Kidney epithelial cell (primary cell): ENCODE data around the gene ADAMTS15. TPM values are rescaled to one million over a fixed set of nuclear protein-coding genes. Genes with fewer than 3 reads are reported as not detected.

Source experiments
- DNase-seq: peaks from one replicate; pipeline ENCODE4 v3.0.0-alpha.2; 2010; ENCODE audit warnings: low read depth
- H3K27me3 ChIP-seq: 2 replicates; pipeline ENCODE4 v1.6.0; 2011; ENCODE audit warnings: low read length; ENCODE audit not compliant: control insufficient read depth, insufficient read depth
- H3K36me3 ChIP-seq: 2 replicates; pipeline ENCODE4 v1.5.1; 2011; ENCODE audit warnings: low read length; ENCODE audit not compliant: control insufficient read depth, insufficient read depth
- H3K4me3 ChIP-seq: 2 replicates; pipeline ENCODE4 v1.5.1; 2011; ENCODE audit warnings: low read depth, mild to moderate bottlenecking, control low read depth, low read length
- total RNA-seq: library from RNA; depleted of rRNA; stranded (reverse); fragments of >200 nt; gene quantifications from 2 replicates; pipeline ENCODE4 v1.2.3, GENCODE V29; 2015
- TF ChIP-seq, protein P1 (sequence below): IDR thresholded peaks from 2 replicates; pipeline ENCODE4 v1.5.1; 2011; ENCODE audit warnings: mild to moderate bottlenecking, moderate library complexity, low read length, control low read depth, inconsistent platforms; ENCODE audit not compliant: insufficient read depth, poor library complexity, severe bottlenecking

ADAMTS15 gene
- total RNA-seq, 1 donor from 2014 or later: 4.2 TPM

DNA sequence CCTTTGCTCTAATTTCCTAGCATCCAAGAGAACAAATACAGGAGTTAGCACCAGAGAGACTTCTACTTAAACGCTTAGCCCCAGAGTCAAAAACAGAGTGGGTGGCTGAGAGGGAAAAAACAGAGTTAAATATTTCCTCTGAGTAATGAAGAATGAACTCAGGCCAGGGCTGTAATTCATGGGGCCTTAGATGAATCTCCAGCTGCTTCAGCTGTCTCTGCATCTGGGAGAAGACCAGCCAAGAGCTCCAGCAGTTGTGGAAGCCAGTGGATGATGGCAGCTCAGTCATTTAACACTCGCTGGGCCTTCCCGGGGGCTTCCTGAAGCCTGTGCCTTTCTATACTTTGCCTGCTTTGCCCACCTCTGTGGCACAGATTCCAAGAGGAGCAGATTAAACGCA lies 5.7 kb upstream of the ADAMTS15 start:
- TF ChIP-seq, protein P1, sequence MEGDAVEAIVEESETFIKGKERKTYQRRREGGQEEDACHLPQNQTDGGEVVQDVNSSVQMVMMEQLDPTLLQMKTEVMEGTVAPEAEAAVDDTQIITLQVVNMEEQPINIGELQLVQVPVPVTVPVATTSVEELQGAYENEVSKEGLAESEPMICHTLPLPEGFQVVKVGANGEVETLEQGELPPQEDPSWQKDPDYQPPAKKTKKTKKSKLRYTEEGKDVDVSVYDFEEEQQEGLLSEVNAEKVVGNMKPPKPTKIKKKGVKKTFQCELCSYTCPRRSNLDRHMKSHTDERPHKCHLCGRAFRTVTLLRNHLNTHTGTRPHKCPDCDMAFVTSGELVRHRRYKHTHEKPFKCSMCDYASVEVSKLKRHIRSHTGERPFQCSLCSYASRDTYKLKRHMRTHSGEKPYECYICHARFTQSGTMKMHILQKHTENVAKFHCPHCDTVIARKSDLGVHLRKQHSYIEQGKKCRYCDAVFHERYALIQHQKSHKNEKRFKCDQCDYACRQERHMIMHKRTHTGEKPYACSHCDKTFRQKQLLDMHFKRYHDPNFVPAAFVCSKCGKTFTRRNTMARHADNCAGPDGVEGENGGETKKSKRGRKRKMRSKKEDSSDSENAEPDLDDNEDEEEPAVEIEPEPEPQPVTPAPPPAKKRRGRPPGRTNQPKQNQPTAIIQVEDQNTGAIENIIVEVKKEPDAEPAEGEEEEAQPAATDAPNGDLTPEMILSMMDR: no peak
- DNase-seq: no peak
- no peak overlapping the region for H3K4me3 ChIP-seq
- no peaks in the 10 kb centered on the region for H3K27me3 ChIP-seq
- no peaks in the 10 kb centered on the region for H3K36me3 ChIP-seq

DNA sequence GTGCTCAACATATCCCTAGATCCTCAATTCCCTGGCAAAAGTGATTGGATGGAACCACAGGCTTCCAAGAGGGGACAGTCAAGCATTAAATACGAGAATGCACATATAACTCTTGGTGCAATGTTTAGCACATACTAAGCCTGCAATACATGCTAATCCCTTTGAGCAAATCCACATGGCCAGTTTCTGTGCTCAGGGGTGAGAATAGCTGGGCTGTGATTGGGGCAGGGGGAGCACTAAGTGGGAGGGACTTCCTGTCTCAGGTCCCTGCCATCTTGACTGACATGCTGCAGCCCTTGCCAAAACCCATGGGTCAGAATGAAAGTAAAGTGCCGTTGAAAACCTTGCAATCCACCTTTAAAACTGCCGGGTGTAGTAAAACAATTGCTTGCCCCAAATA lies 2.7 kb upstream of the ADAMTS15 start:
- Histone ChIP-seq H3K4me3 (no peak overlapping the region), H3K27me3 (peaks cover 6% of the 10 kb centered on the region), H3K36me3 (no peaks in the 10 kb centered on the region)
- TF ChIP-seq, protein P1: no peak
- DNase-seq: no peak

- no peaks in the 10 kb centered on the region for H3K36me3 ChIP-seq
- DNase-seq: no peak
- TF ChIP-seq, protein P1: no peak
- peaks cover 6% of the 10 kb centered on the region for H3K27me3 ChIP-seq
- H3K4me3 ChIP-seq: peak overlapping the region; percentile 60
Observed at GRCh38 chr11:130448039-130448415, 418 bp upstream of the ADAMTS15 start.

GRCh38 chr11:130449310-130449990 lies 1.0 kb downstream of the ADAMTS15 start:
- Histone ChIP-seq H3K36me3 (no peaks in the 10 kb centered on the region), H3K4me3 (peak overlapping the region; percentile 60), H3K27me3 (peaks cover 6% of the 10 kb centered on the region)
- DNase-seq: no peak
- TF ChIP-seq, protein P1: no peak

GRCh38 chr11:130449996-130450769 lies 1.7 kb downstream of the ADAMTS15 start:
- H3K4me3 ChIP-seq: peak overlapping the region; percentile 60
- no peaks in the 10 kb centered on the region for H3K36me3 ChIP-seq
- DNase-seq: no peak
- TF ChIP-seq, protein P1: peak; percentile 78
- peaks cover 6% of the 10 kb centered on the region for H3K27me3 ChIP-seq
